T-cell (primary cell): Measurements from ENCODE around the gene NPSR1. TPM values are rescaled to one million over a fixed set of nuclear protein-coding genes. Genes with fewer than 3 reads are reported as not detected.

Experiments
- ATAC-seq, 4 experiments: fragments of 200-7000 bp in 3 of 4; fragments of 150-1000 bp in 1 of 4; cut with Tn5 transposase; replicated peaks in 1 of 4; 1 replicate in 3 of 4; 2 replicates in 1 of 4; pipeline ENCODE4 v1.10.0; 2021; ENCODE audit warnings: moderate library complexity in 3 of 4, mild to moderate bottlenecking in 2 of 4, moderate number of reproducible peaks in 1 of 4
- CTCF ChIA-PET, 2 donors: fragments of 300-600 bp; sonication (Branson Sonifier 250); formaldehyde crosslinking; loops; one replicate each; lab custom pipeline; 2022; ENCODE audit warnings: antibody characterized with exemption in 2 of 2; lab: Charles Lee
- POLR2A ChIA-PET, 2 donors: fragments of 300-600 bp; sonication (Branson Sonifier 250); formaldehyde crosslinking; loops; one replicate each; lab custom pipeline; 2022; ENCODE audit warnings: antibody characterized with exemption in 2 of 2; lab: Charles Lee
- DNase-seq, 35 experiments: peaks; one replicate each; pipeline versions ENCODE4 v3.0.0 to v3.0.0-alpha.2; 2013 to 2023
- H3K27ac ChIP-seq: one replicate; pipeline ENCODE4 v1.5.1; 2013; ENCODE audit warnings: low read length
- H3K27me3 ChIP-seq, 2 experiments: replicated peaks in 1 of 2; 1 replicate in 1 of 2; 2 replicates in 1 of 2; pipeline versions ENCODE4 v1.6.1 to v1.7.0; 2013; ENCODE audit warnings: low read length in 1 of 2, mixed read lengths in 1 of 2; ENCODE audit not compliant: control insufficient read depth in 2 of 2, insufficient read depth in 2 of 2; ENCODE audit errors: extremely low read depth in 1 of 2
- H3K36me3 ChIP-seq, 2 donors: 1 replicate in 1 of 2; 2 replicates in 1 of 2; pipeline versions ENCODE4 v1.6.1 to v1.7.0; 2013; ENCODE audit warnings: low read length in 1 of 2; ENCODE audit not compliant: control insufficient read depth in 2 of 2, insufficient read depth in 1 of 2; ENCODE audit errors: extremely low read depth in 1 of 2
- H3K4me1 ChIP-seq, 2 experiments: 1 replicate in 1 of 2; 2 replicates in 1 of 2; pipeline versions ENCODE4 v1.6.1 to v1.7.0; 2013; ENCODE audit warnings: low read length in 2 of 2, mixed read lengths in 1 of 2; ENCODE audit not compliant: insufficient read depth in 2 of 2, control insufficient read depth in 1 of 2; ENCODE audit errors: extremely low read depth in 1 of 2
- H3K4me3 ChIP-seq, 2 donors: 1 replicate in 1 of 2; 2 replicates in 1 of 2; pipeline versions ENCODE4 v1.5.1 to v1.7.0; 2013; ENCODE audit warnings: mild to moderate bottlenecking in 2 of 2, low read length in 1 of 2, moderate library complexity in 1 of 2; ENCODE audit not compliant: control insufficient read depth in 1 of 2; ENCODE audit errors: extremely low read depth in 1 of 2
- H3K9me3 ChIP-seq: 2 replicates; pipeline ENCODE4 v1.7.0; 2013
- H3K27ac Mint-ChIP-seq, 2 donors: one replicate each; pipeline ENCODE4 v1.8.0; 2020 to 2021; ENCODE audit warnings: mild to moderate bottlenecking in 2 of 2, mixed read lengths in 2 of 2
- H3K27me3 Mint-ChIP-seq, 2 donors: one replicate each; pipeline ENCODE4 v1.8.0; 2021 to 2022; ENCODE audit warnings: mixed read lengths in 2 of 2
- H3K36me3 Mint-ChIP-seq: one replicate; pipeline ENCODE4 v1.8.0; 2021; ENCODE audit warnings: mixed read lengths
- H3K4me1 Mint-ChIP-seq, 3 donors: one replicate each; pipeline ENCODE4 v1.8.0; 2020 to 2022; ENCODE audit warnings: mixed read lengths in 3 of 3, mild to moderate bottlenecking in 1 of 3
- H3K4me3 Mint-ChIP-seq, 3 donors: one replicate each; pipeline ENCODE4 v1.8.0; 2020 to 2022; ENCODE audit warnings: mild to moderate bottlenecking in 3 of 3, mixed read lengths in 3 of 3, moderate library complexity in 3 of 3
- H3K9me3 Mint-ChIP-seq, 3 donors: one replicate each; pipeline ENCODE4 v1.8.0; 2020 to 2022; ENCODE audit warnings: mixed read lengths in 3 of 3
- WGBS: methylation state at CpG from one replicate; pipeline ENCODE4 v1.1.5; 2013; ENCODE audit warnings: missing lambda C conversion rate; ENCODE audit not compliant: insufficient coverage; 5-methylcytosine and 5-hydroxymethylcytosine counted together
- total RNA-seq, 35 experiments: library from RNA in 6 of 35; stranded (reverse) in 6 of 35; fragments of 120-200 nt in 1 of 35; gene quantifications; one replicate each; pipeline versions ENCODE4 v1.2.1 to v1.2.4 and lab custom pipeline; 2013 to 2026

Gene NPSR1
- total RNA-seq, 5 donors from 2014 or later (not counting 1 experiment from before 2014, with no cell fraction given) = not detected

GRCh38 chr7:34664755-34665154 is 6.7 kb downstream of the NPSR1 start:
- no peak overlapping the region for H3K27ac ChIP-seq
- H3K4me1 Mint-ChIP-seq = no peaks in the 10 kb centered on the region
- no peaks in the 10 kb centered on the region for H3K36me3 ChIP-seq
- CTCF ChIA-PET = interaction anchor here in 1 of 2 donors (1.2 kb wide), 1 partner anchor 9 kb away, joined by 4 read pairs; no protein-coding TSS in a partner anchor
- H3K27me3 Mint-ChIP-seq = peaks cover 0 to 14% of the 10 kb centered on the region in 2 donors
- H3K27ac Mint-ChIP-seq = no peak overlapping the region
- no peaks in the 10 kb centered on the region for H3K9me3 Mint-ChIP-seq
- H3K27me3 ChIP-seq = peaks cover 0 to 4% of the 10 kb centered on the region in 2 experiments
- no peaks in the 10 kb centered on the region for H3K9me3 ChIP-seq
- H3K36me3 Mint-ChIP-seq = no peaks in the 10 kb centered on the region
- DNase-seq = no peak
- no peak overlapping the region for H3K4me3 ChIP-seq
- POLR2A ChIA-PET = no interaction called here
- no peaks in the 10 kb centered on the region for H3K4me1 ChIP-seq
- H3K4me3 Mint-ChIP-seq = no peak overlapping the region
- no peak for ATAC-seq

GRCh38 chr7:34672430-34672829 is 14.4 kb downstream of the NPSR1 start:
- H3K36me3 Mint-ChIP-seq = no peaks in the 10 kb centered on the region
- ATAC-seq (no peak), DNase-seq (no peak)
- no peaks in the 10 kb centered on the region for H3K9me3 Mint-ChIP-seq
- Histone ChIP-seq H3K4me3 (no peak overlapping the region), H3K27me3 (no peaks in the 10 kb centered on the region), H3K27ac (no peak overlapping the region), H3K4me1 (no peaks in the 10 kb centered on the region), H3K9me3 (no peaks in the 10 kb centered on the region), H3K36me3 (no peaks in the 10 kb centered on the region)
- POLR2A ChIA-PET = no interaction called here
- H3K27me3 Mint-ChIP-seq = peaks cover 0 to 4% of the 10 kb centered on the region in 2 donors
- no peaks in the 10 kb centered on the region for H3K4me1 Mint-ChIP-seq
- no peak overlapping the region for H3K4me3 Mint-ChIP-seq
- no peak overlapping the region for H3K27ac Mint-ChIP-seq
- WGBS = 81% methylated on average over 3 of the region's 6 CpGs
- CTCF ChIA-PET = no interaction called here

- Mint-ChIP-seq H3K36me3 (no peaks in the 10 kb centered on the region), H3K4me1 (no peaks in the 10 kb centered on the region), H3K27me3 (peaks cover 0 to 4% of the 10 kb centered on the region in 2 donors), H3K27ac (no peak overlapping the region), H3K4me3 (no peak overlapping the region), H3K9me3 (no peaks in the 10 kb centered on the region)
- ChIA-PET CTCF (interaction anchor here in 1 of 2 donors (1.0 kb wide), 1 partner anchor 9 kb away, joined by 4 read pairs; no protein-coding TSS in a partner anchor), POLR2A (no interaction called here)
- Histone ChIP-seq H3K27ac (no peak overlapping the region), H3K4me3 (no peak overlapping the region), H3K4me1 (no peaks in the 10 kb centered on the region), H3K36me3 (no peaks in the 10 kb centered on the region), H3K27me3 (no peaks in the 10 kb centered on the region), H3K9me3 (no peaks in the 10 kb centered on the region)
- 40% methylated on average over 1 of the region's 3 CpGs for WGBS
- ATAC-seq = no peak
- DNase-seq = no peak
These were observed 15.0 kb downstream of the NPSR1 start for GRCh38 chr7:34673066-34673465.

- H3K27ac Mint-ChIP-seq = no peak overlapping the region
- Histone ChIP-seq H3K36me3 (no peaks in the 10 kb centered on the region), H3K4me1 (no peaks in the 10 kb centered on the region), H3K27me3 (no peaks in the 10 kb centered on the region), H3K27ac (no peak overlapping the region), H3K9me3 (no peaks in the 10 kb centered on the region), H3K4me3 (no peak overlapping the region)
- no peaks in the 10 kb centered on the region for H3K36me3 Mint-ChIP-seq
- no CpG with 5 or more reads among the region's 2 CpGs for WGBS
- ATAC-seq = no peak
- peaks cover 0 to 4% of the 10 kb centered on the region in 2 donors for H3K27me3 Mint-ChIP-seq
- no peaks in the 10 kb centered on the region for H3K9me3 Mint-ChIP-seq
- peak in 1 of 35 experiments; percentile 15 for DNase-seq
- no peaks in the 10 kb centered on the region for H3K4me1 Mint-ChIP-seq
- H3K4me3 Mint-ChIP-seq = no peak overlapping the region
- CTCF ChIA-PET = no interaction called here
- POLR2A ChIA-PET = no interaction called here
These were observed 17.8 kb downstream of the NPSR1 start for GRCh38 chr7:34675749-34676374.

GRCh38 chr7:34677491-34677890 is 19.5 kb downstream of the NPSR1 start:
- H3K36me3 ChIP-seq = no peaks in the 10 kb centered on the region
- H3K4me3 Mint-ChIP-seq = no peak overlapping the region

GRCh38 chr7:34687529-34687928 is 29.5 kb downstream of the NPSR1 start:
- Histone ChIP-seq H3K27me3 (peaks cover 0 to 7% of the 10 kb centered on the region in 2 experiments), H3K27ac (no peak overlapping the region), H3K4me3 (no peak overlapping the region), H3K9me3 (no peaks in the 10 kb centered on the region), H3K4me1 (no peaks in the 10 kb centered on the region), H3K36me3 (no peaks in the 10 kb centered on the region)
- POLR2A ChIA-PET = no interaction called here
- CTCF ChIA-PET = no interaction called here
- Mint-ChIP-seq H3K27ac (no peak overlapping the region), H3K4me3 (no peak overlapping the region), H3K4me1 (no peaks in the 10 kb centered on the region), H3K9me3 (peaks cover 5 to 21% (median 7%) of the 10 kb centered on the region in 3 donors), H3K27me3 (peaks cover 6 to 9% of the 10 kb centered on the region in 2 donors), H3K36me3 (no peaks in the 10 kb centered on the region)
- DNase-seq = no peak
- WGBS = no CpG with 5 or more reads among the region's 2 CpGs
- ATAC-seq = no peak

More at GRCh38 chr7:34677491-34677890, 19.5 kb downstream of the NPSR1 start:
- no peaks in the 10 kb centered on the region for H3K36me3 Mint-ChIP-seq
- H3K27me3 Mint-ChIP-seq = peaks cover 0 to 4% of the 10 kb centered on the region in 2 donors
- ChIA-PET POLR2A (no interaction called here), CTCF (no interaction called here)
- no peaks in the 10 kb centered on the region for H3K4me1 ChIP-seq
- no peaks in the 10 kb centered on the region for H3K27me3 ChIP-seq
- H3K4me3 ChIP-seq = no peak overlapping the region
- ATAC-seq (no peak), DNase-seq (no peak)
- no peak overlapping the region for H3K27ac Mint-ChIP-seq
- H3K9me3 Mint-ChIP-seq = no peaks in the 10 kb centered on the region
- H3K9me3 ChIP-seq = no peaks in the 10 kb centered on the region
- no CpG with 5 or more reads among the region's 2 CpGs for WGBS
- H3K4me1 Mint-ChIP-seq = no peaks in the 10 kb centered on the region
- H3K27ac ChIP-seq = no peak overlapping the region
